GM21825 (cell line): ENCODE data around the gene DAB2IP.

Experiments used
- ATAC-seq: cut with Tn5 transposase; IDR thresholded peaks from one replicate; pipeline ENCODE4 v1.9.1; 2021; ENCODE audit warnings: mild to moderate bottlenecking, moderate library complexity; ENCODE audit not compliant: unreplicated experiment

The DAB2IP gene

DNA sequence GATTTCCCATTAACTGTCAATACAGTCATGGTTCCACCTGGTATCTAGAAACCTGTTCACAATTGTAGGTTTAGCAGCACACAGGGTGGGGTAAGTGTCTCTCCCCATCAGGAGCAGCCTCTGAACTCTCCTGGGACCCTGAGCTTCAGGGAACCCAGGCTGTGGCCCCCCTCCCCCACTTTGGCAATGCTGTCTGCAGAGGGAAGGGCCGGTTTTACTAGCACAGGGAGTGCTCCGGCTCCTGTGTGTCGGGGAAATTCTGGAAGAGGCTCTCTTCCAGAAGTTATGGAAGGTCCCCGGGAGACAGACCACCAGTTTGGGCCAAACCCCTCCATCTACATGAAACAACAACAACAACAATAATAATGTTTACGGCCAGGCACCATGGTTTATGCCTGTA lies 9.9 kb downstream of the DAB2IP start:
- no peak for ATAC-seq

DNA sequence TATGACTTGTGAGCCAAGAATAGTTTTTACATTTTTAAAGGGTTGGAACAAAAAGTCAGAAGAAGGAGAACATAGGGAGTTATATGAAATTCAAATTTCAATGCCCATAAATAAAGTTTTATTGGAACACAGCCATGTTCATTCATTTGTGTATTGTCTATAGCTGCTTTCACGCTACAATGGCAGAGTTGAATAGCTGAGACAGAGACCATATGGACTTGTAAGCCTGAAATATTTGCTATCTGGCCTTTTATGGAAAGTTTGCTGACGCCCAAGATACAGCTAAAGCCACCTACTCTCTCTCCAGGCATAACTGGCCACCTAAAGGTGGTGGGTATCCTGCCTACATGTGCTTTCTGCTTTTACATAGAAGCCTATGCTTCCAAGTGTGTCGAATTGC lies 10.9 kb downstream of the DAB2IP start:
- ATAC-seq: no peak

- ATAC-seq: no peak
Observed at GRCh38 chr9:121662891-121663580, 11.6 kb downstream of the DAB2IP start.

DNA sequence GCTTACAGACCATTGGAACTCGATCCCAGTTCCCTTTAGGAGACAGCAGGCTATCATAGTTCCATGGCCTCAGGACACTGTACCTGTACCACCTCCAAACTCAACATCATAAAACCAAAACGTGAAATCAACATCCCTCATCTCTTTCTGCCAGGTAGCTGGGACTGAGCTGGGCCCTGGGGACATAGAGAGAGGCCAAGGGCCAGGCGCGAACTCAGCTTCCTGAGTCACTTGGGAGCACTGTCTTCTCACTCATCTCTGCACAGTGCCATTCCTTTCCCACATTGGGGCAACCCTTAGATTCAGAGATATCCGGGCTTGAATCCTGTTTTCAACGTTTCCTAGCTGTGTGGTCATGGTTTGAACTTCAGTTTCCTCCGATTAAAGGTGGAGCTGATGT lies 12.2 kb downstream of the DAB2IP start:
- ATAC-seq: no peak

DNA sequence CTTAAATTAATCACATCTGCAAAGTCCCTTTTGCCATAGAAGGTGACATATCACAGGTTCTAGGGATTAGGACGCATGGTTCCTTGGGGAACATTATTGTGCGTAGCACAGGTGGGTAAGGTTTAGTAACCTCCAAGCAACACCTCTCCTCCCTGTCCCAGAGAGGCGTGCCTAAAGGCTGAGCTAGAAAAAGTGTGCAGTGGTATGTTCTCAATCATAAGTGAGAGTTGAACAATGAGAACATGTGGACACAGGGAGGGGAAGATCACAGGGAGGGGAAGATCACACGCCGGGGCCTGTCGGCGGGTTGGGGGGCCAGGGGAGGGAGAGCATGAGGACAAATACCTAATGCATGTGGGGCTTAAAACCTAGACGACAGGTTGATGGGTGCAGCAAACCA lies 14.9 kb downstream of the DAB2IP start:
- ATAC-seq: no peak

GRCh38 chr9:121667214-121667613 lies 15.8 kb downstream of the DAB2IP start:
- no peak for ATAC-seq

- no peak for ATAC-seq
Observed at GRCh38 chr9:121667890-121668289, 16.5 kb downstream of the DAB2IP start.

DNA sequence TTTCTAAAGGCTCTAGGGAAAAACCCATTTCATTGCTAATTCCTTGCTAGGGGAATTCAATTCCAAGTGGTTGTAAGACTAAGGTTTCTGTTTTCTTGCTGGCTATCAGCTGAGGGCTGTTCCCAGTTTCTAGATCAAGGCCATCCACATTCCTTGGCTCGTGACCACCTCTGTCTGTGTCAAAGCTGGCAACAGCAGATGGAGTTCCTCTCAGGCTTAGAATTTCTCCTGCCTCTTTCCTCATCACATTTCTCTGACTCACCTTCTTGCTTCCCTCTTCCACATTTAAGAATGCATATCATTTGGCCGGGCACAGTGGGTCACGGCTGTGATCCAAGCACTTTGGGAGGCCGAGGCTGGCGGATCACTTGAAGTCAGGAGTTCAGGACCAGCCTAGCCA lies 19.0 kb downstream of the DAB2IP start:
- no peak for ATAC-seq

- ATAC-seq: no peak
Observed at GRCh38 chr9:121671612-121672155, 20.2 kb downstream of the DAB2IP start.

GRCh38 chr9:121672213-121672612 lies 20.8 kb downstream of the DAB2IP start:
- ATAC-seq: no peak

- ATAC-seq: no peak
Observed at GRCh38 chr9:121672986-121673385, 21.6 kb downstream of the DAB2IP start.

DNA sequence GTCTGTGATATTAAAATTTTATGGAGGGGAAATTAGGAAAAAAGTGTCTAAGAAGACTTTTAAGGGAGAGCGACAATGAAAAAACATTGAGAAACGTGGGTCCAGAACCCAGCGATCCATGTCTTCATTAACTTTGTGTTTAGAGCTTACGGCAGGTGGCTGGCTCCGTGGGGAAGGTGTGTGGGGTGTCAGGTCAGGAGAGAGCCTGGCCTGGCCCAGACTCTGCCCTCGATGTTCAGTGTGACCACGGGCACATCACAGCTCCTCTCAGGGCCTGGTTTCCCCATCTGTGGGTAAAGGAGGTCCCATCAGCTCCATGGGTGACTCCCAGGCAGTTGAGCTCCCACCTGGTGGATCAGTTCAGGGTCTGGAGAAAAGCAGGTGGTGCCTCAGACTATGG lies 22.1 kb downstream of the DAB2IP start:
- ATAC-seq: no peak

GRCh38 chr9:121674017-121674416 lies 22.6 kb downstream of the DAB2IP start:
- ATAC-seq: no peak

DNA sequence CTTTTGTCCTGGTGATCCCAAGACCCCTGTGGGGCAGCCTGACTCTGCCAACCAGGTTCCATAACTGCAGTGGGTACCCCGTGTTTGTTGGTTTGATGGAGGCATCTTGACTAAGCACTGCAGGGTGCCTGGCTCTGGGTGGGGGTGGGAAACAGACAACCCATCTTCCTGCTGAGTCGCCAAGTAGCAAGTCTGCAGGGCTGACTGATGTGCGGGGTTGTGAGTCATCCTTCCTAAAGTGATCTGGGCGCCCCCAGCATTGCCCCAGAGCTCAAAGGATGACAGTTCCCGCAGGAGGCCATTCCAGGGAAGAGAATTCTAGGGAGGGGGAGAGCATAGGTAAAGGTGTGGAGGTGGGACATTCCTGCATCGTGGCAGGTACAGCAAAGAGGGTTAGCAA lies 23.5 kb downstream of the DAB2IP start:
- no peak for ATAC-seq

- no peak for ATAC-seq
Observed at GRCh38 chr9:121675381-121675780, 23.9 kb downstream of the DAB2IP start.

GRCh38 chr9:121675969-121676822 lies 24.8 kb downstream of the DAB2IP start:
- no peak for ATAC-seq

GRCh38 chr9:121676926-121677325 lies 25.5 kb downstream of the DAB2IP start:
- ATAC-seq: no peak

- ATAC-seq: no peak
Observed at GRCh38 chr9:121678501-121679022, 27.1 kb downstream of the DAB2IP start.

DNA sequence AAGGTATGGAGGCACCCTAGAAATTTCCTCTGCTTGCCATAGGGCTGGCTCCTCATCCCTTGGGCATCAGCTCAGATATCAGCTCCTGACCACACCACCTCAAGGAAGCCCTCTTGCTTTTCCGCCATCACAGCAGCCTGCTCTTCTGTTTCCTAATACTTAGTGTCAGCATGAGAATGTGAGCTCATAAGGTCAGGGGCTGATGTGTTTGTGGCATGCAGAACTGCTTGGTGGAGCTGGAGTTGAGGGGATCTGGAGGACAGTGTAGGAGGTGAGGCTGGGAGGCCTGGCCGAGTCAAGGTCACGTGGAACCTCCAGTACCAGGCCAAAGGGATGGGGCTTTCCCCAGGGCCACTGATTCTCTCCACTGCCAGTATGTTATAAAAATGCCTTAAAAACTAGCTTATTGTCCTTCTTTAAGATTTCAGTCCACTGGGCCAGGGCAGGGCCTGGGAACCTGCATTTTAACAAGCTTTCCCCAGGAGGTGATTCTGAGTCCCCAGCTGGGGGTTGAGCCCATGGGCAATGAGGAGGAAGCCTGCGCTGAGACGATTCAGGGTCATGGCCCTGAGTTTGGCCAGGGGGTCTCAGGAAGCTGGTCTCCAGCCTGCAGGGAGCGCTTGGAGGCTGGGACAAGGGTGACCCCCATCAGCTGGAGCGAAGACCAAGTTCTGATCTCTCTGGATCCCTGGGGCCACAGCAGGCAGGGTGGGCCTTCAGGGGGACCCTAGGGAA lies 28.6 kb downstream of the DAB2IP start:
- ATAC-seq: no peak

- ATAC-seq: no peak
Observed at GRCh38 chr9:121681404-121681803, 30.0 kb downstream of the DAB2IP start.

- no peak for ATAC-seq
Observed at GRCh38 chr9:121682201-121682600, 30.8 kb downstream of the DAB2IP start.
